ENCODE data around the gene CACNA1C.

CACNA1C gene

DNA sequence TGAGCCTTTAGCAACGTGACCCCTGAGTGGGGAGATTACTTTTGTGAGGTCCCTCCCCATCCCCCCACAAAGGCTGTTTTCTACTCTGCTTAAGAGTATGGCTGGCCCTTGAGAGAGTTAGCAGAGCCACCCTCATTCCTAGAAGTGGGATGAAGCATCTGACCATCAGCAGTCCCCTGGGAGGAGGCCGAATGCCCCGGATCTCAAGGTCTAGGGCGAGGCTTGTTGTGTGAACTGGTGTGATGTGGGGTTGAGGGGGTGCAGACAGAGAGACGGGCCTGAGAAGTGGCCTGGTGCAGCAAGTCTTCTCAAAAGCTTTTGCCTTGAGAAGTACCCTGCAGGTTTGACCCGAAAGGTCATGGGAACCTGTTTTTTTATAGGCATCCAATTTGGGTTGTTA, 589.0 kb downstream of the CACNA1C start:
- DNase-seq, result no peak

DNA sequence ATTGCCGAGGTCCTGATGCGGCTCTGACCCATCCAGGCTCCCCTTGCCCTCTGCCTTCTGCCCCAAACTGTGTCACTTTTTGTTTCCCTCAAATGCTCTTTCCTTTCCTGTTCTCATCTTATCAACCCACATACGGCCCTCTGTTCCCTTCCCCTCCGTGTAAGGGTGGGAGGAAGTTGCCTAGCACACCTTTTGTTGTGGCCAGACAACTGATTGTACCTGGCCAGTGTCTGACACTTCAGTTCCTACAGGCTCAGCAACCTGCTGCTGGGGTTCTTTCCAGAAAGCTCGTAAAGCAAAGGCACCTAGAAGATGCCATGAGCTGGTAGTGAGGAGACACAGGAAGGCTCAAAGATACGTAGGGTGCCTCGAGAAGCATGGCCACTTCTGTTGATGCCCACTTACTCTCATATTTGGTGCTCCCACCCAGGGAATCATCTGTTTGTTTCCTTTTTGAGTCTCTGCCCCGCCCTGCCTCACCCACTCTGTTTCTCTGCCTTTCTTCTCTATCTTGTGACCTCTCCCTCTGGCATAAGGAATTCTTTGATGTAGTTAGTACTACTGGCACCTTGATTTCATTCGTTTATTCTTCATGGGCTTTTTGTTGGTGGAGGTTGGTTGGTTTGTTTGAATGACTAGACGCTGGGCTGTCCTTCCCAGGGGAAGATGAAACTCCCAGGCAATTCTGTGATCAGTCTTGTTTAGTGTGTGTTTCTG, 589.5 kb downstream of the CACNA1C start:
- no peak for DNase-seq

DNA sequence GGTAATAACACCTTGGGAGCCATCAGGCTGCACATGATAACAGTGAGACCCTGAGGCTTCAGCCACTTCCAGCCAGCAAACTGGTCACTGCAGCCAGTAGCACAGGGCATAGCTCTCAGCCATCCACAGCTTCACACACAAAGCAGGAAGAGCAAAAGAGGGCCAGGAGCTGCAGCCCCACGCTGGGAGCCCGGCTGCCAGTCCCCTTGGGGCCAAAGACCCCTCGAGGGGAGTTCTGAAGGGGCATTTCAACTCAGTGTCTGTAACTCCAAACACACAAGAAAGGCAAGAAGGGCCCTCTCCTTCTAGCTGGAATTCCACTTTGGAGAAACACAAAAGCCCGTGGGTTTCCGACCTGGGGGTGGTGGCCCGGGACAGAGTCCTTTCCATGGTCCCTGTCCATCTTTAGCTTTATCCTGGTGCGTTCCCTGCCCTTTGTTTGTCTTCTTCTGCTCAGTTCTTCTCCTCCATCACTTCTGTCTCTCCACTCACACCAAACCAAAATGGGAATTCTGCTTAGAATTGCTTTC, 590.2 kb downstream of the CACNA1C start:
- DNase-seq, result no peak

DNA sequence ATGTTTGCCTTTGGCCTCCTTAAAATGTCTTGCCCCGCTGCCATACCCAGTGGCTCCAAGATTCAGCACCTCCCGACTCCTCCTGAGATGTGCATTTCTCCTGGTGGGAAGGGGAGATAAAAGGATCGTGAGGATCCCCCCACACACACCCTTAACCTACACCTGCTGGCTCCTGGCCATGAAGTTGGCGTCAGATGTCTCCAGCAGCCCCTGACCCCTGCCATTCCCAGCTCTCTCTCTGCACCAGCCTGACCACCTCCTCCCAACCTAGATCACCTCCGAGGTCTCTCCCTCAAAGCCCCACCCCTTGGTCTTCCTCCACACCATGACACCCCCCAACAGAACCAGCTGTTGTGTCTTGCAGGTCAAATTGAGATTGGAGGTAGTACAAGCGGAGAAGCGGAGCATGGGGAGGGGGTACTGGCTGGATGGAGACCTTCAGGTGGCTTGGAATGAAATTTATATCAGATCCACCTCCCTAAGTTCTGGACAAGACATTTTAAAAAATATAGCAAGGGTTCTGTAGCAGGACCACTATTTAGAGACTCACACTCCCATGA, 590.9 kb downstream of the CACNA1C start:
- no peak for DNase-seq

DNA sequence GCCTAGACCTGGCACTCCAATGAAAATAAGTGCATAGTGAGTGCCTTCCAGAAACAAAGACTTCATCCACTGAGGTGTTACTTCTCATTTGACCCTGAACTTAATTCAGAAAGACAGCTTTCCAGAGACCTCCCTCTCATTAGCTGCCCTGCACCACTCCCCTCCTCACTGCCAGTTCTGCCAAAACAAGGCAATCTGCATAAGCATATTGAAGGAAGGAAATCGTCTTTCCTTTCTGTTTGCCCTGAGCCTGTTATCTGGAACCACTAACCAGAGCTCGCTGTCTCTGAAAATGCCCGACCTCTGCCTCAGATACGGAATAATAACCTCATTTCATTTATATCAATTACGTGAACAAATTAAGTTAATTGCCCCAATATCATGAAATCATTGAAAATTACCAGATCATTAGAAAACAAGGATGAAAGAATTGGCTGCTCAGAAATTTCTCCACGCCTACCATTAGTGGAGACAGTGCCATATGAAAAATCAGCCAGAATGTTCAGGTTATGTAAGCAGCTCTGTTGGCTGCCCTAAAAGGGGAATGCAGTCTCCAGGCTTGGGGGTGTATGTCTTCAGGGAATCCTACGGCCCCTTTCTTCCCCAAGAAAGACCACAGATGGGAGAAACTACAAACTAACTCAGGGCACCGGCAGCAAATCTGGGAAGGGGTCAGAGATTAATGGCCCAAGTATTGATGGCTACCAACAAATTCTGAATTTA, 592.1 kb downstream of the CACNA1C start:
- DNase-seq, result peak; percentile 16

DNA sequence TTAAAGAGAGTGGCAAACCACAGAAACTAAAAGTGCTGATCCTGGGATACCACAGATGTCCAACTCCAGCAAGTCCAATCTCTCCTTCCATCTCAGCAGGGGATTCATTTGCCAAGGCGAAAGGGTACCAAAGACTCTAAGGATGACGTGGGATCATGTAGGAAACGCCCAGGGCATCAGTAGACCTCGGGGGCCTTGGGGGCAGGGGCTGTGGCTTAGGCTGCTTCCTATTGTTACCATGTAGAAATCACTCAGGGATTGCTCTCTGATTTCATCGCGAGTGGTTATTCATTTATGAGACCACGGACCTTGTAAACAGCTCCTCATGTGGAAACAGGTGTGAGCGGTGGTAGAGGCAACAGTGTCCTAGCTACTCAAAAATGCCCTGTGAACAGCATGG, 592.7 kb downstream of the CACNA1C start:
- DNase-seq, result no peak

DNA sequence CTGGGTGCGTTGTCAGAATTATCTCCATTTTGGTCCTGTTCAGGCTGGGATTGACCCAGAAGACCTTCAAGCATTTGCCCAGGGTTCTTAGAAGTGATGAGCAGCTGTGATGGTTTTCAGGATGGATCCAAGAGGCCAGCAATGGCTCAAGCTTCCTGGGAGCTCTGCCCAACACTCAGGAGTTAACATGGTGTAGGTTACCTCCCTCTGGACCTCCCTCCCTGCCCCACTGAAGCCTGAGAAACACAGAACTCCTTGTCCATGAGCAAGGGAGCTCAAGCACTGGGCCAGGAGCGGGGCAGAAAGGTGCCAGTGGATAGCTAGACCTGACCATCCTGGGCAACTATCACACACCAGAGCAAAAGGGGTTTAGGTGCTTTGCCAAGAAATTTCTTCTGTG, 593.6 kb downstream of the CACNA1C start:
- DNase-seq, result no peak

DNA sequence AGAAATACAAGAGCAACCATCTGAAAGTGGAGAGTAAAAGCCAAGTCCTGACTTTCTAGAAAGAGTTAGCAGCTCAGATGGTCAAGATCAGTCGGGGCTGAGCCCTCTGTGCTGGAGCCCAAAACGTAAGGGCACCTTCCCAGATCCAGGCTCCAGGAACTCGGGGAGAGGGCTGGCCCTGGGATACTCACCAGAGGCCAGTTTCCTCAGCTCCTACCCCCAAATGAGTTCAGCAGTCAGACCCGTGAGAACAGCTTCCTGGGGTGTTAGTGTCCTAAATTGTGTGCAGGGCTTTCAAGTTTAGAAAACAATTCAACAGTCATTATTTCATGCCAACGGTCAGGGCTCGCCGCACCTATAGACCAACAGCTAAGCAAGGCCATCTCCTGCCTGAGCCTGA, 594.4 kb downstream of the CACNA1C start:
- DNase-seq, result no peak

DNA sequence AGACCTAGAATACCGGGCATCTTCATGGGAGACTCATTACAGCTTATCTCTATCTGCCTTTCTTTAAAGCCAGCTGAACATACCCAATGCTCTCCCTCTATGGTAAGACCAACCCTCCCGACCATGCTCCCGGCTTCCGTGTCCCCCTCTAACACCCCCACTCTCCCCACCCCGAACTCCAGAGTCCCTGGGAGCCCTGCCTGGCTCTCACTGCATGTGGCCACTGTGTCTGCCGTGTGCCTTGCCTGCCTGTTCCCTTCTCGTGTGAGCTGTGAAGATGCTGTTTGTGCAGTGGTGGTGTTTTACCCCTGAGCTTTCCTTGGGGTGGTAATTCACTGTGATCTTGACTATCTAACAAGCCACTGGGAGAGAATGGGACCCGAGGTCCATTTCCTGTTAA, 595.6 kb downstream of the CACNA1C start:
- no peak for DNase-seq

DNA sequence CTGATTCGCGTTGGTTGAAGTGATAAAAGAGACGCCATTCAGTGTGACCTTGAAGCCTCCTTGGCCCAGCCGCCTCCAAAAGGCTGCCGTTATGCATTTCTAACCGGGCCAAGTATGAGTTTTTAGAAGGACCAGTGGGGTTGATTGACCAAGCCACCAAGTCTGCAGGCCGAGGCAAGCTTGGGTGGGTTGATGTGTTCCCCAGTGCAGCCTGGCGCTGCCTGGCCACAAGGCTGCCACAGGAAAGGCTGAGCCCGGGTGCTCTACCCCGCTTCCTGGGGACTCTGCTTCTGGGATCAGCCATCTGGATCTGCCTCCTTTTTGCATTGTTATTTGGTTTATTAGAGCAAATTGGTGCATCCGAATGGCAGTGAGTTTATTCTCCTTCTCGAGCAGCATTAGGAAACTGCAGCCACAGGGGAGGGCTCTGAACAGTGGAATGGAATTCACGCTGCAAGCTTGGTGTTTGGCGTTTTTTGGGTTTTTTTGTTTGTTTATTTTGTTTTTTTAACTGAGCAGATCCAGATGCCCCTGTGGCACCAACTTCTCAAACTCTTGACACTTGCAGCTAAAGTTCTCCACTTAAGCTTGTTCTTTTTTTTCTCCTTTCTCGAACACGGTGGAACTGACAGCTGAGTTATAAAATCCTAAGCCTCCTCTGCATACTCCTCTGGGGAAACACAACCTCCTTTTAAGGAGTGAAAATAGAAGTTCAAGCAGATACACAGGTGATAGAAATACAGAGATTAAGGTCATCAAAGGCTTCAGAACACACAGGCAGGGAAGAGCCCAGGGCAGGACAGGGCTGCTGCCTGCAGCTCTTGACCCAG, 596.6 kb downstream of the CACNA1C start:
- DNase-seq, result no peak

DNA sequence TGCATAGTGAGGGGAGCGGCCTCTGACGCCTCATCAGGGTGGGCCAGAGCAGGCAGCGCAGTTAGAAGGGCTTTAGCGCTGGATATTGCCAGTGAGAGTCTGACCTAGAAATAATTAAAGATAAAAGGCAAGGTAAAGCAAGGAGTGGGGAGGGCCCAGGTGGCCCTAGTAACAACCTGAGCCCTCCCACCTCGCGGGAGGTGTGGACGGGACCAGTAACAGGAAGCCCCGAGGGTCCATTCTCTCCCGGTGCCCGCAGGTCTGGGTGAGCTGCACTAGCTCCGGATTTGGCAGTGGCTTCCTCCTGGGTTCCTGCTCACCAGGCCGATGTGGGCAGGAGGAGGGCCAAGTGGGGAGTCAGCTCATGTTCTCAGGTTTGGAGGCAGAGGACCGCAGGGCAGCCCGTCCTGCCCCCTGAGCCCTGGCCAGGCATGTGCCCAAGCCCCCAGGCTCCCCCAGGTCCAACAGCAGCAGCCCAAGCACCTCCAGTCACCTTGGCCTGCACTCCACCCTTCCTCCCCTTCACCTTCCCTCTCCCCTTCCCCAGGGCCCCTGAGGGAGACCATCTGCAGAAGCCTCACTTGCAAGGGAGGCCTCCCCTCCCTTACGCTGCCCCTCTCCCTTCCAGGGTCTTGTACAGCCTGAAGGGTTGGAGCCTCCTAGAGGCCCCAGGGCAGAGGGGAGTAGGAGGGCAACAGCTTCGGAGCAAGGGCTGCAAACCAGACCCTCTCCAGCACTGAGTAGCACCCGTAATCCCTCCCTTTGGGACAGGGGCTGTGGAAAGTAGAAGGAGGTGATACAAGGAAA, 597.7 kb downstream of the CACNA1C start:
- no peak for DNase-seq

DNA sequence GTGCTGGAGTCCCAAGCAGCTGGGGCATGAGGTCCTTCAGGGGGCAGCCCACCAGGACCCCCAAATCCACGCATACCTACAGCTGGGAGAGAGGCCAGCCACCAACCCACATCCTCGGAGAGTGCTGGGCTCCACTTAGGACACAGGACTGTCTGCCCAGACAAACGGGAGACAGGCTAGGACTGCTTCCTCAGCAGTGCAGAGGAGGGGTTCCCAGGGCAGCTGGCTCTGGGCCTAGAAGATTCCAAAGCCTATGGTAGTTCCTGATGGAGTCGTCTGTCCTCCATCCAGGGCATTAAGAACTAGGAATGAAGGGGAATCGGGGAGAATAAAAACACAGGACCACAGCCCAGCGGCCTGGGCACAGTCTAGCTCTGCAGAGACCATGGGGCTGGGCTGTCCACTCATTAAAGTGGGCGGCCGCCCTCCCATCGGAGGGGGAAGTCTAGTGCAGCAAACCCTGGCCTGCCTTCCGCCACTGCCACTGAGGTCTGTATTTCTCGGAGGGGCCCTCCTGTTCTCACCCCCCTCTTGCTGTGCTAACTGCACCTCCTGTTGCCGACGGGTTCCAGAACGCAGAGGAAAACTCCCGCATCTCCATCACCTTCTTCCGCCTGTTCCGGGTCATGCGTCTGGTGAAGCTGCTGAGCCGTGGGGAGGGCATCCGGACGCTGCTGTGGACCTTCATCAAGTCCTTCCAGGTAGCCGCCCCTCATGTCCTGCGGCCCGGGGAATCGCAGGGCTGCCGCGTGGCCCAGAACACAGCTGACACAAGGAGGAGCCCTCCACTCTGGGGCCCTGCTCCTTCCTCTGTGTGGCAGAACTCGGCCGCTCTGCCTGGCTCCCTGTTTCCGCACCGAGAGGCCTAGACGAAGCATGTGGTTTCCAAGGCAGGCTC, 598.5 kb downstream of the CACNA1C start:
- DNase-seq, result no peak

DNA sequence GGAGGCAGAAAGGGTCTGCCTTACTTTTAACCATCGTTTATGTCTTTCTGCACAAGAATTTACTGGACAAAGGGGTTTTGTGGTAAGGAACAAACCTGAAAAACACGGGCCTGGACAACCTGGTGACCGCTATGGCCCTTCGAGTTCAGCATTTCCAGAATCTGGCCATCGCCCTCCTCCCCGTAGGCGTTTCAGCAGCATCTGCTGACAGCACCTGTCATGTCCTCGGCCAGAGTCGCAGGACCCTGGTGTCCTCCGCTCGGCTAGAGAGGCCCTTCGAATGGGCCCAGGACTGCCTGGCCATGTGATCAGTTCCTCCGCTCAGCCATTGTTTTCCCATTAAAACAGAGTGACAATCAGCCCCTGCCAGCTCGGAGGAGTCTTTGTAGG, 599.2 kb downstream of the CACNA1C start:
- no peak for DNase-seq

DNA sequence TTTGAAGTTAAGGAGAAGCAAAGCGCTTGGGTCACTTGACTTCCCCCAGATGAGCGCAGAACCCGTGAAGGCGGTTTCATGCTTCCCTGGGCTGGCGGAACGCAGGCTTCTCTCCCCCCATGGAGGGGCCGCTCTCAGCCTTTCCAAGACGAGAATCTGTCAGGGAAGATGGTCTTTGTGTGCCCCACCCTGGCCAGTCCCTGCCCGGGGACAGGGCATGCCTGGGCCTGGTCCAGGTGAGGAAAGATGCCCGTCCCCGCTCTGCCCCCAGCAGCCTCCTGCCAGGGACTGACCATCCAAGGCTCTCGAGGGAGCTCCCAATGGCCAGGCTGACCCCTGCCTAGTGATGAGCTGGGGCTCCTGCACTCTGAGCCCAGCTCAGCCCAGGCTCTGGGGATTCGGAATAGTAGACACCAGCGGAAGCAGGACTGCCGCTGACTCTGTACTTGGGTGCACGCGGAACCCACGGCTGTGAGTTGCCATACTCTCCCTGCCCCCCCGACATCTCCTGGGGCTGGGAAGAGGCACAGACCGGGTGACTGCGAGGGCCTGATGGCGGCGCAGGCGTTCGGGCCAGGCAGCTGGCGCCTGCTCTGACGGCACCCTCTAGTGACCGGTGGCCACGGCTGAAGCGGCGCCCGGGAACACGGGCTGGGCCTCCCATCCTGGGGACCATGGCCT, 599.8 kb downstream of the CACNA1C start:
- DNase-seq, result no peak

DNA sequence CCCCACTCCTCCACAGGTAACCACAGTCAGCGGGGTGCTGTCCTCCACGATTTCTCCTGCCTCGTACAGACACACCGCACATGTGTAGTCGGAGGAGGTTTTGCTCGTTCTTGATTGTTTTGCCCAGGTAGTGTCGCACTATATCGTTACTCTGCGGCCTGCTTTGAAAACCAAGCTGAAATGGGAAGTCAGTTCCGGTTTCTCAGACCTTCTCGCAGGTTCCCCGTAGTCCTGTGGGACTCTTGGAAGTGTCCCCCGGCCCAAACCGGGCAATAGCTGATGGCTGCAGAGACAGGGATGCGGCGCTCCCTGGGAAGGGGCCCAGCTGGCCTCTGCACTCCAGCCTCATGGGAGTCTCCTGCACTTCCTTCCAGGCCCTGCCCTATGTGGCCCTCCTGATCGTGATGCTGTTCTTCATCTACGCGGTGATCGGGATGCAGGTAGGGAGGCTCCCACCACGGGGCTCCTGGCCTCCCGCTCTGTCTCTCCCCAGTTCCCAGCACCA, 600.7 kb downstream of the CACNA1C start:
- DNase-seq, result no peak

DNA sequence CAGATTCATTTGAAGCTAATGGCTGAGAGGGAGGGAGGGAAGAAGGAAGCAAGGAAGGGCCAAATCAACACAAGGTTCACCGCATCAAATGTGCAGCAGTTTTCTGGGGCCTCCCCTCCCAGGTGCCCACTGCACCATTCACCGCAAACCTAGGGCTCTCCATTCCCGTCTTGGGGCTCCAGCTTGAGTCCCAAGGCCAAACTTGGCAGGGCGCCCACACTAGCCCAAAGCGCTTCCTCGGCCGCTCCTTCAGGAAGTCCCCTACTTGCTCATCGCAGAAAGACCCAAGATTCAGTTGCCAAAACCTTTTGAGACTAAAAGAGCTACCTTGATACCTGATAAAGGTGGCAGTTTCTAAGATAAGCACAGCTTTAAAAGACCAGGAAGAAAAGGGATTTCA, 601.5 kb downstream of the CACNA1C start:
- no peak for DNase-seq

DNA sequence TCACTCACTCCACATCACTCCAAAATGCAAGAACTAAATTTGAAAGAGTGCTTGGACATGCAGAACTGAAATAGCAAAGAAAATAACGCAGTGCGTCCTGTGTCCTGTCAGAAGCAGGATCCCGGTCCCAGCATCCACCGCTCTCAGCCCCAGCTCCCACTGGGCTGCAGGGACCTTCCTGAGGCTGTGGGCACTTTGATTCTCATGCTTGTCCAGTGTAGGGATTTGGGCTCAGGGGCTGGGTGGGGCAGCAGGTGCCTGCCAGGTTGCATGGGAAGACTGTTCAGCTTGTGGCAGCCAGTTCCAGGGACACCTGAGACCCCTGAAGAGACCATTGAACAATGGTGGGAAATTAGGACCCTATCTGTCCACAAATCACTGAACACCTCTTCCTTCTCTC, 602.0 kb downstream of the CACNA1C start:
- no peak for DNase-seq

DNA sequence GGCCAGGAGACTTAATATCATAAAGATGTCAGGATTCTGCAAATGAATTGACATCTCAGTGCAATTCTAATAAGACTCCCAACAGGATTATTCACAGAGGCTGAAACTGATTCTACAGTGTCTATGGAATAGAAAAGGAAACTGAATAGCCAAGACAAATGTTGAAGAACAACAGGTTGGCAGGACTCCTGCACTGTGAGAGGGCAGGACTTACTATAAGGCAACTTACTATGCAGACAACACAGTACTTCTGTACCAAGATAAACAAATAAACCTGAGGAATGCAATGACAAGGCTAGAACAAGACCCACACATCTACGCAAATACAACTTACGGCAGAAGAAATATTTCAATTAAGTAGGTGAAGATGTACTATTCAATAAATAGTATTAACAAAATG, 609.7 kb downstream of the CACNA1C start:
- no peak for DNase-seq

DNA sequence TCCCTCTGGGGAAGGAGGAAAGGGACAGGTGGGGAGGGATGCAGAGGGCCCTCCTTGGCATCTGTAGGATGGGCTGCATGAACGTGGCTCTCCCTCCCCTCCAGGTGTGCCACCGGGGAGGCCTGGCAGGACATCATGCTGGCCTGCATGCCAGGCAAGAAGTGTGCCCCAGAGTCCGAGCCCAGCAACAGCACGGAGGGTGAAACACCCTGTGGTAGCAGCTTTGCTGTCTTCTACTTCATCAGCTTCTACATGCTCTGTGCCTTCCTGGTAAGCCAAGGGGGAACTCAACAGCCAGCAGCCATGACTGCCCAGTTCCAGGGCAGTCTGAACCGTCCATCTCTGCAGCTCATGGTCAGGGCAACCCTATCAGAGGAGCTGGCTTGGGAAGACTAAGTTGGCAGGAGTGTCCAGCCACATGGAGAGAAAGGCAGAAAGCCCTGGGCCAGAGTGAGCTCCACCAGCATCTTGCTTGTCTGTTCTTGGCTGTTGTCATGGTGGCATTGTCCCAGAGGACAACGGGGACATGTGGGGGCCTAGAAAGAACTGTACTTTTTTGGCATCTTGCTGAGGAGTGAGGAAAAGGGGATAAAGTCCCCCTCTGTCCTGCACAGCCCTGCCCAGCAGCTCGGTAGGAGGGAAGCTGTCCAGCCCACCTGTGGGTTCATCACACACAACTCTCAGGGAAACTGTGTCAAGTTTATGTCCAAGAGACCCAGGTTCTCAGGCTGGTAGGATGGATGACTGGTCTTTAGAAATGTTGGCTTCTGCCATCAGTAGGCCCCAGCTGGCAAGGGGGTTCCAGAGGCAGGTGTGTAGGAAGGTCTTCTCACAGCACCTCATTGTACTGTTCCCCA, 612.2 kb downstream of the CACNA1C start:
- DNase-seq, result no peak
